GM18511 (cell line): ENCODE data around the gene FAM204A.

ENCODE experiments used
- ATAC-seq: cut with Tn5 transposase; IDR thresholded peaks from one replicate; pipeline ENCODE4 v1.9.1; 2021; ENCODE audit warnings: mild to moderate bottlenecking, moderate library complexity; ENCODE audit not compliant: unreplicated experiment

FAM204A gene

DNA sequence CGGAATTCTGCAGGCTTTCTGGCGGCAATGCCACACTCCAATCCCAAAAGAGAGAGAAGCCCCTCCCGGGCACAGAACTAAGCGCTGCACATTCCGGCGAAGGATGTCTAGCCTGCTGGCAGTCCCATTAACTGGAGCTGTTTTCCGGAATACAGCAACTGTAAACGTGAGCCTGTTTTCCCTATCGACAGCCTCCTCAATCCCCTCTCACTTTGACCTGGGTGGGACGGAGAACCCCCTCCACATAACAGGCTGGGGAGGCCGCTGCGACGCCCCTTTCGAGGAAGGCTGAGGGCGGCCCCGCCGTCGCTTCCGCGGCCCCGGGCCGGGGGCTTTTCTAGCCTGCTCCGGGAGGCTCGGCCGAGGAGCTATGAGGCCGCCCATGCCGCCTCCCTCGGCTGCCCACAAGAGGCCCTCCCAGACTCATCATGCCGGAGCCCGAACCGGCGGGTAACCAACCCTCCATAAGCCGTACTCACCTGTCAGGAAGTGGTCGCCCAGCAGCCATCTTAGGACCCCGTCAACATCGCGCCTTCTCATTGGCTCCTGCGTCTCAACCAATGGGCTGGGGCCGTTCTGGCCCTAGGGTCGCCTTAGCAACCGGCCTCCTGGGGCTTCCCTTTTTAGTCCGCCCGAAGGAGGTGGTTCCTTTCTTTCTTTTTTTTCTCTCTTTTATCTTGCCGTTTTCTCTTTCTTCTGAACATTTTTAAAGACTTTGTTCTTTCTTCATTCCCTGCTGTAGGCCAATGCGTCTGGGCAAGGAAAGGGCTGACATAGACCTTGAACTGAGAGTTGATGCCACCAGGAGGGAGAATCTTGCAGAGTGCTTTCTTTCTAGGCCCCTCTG lies at the start of gene FAM204A:
Gene FAM204A, minus strand, starts transcription at position 534 of the 847 bp plus-strand sequence. CDS start 5,909 bp downstream, outside the sequence.
- peak; percentile 100 for ATAC-seq

DNA sequence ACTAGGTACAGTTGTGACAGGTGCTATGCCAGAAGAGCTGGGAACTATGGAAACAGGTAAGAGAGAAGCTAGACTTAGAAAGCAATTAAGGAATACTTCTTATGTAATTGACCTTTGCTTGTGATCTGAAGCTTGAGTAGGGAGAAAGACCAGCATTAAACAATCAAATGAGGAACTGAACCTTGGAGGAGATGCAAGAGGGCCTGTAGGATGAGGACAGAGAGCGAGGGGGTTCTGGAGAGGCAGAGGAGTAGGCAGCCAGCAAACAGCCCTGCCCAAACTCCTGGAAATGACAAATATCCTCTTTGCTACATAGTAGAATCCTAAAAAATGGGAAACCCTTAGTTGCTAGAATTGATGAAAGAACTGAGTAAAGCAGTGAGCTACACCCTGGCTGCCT lies 41.6 kb upstream of the FAM204A start:
- no peak for ATAC-seq

DNA sequence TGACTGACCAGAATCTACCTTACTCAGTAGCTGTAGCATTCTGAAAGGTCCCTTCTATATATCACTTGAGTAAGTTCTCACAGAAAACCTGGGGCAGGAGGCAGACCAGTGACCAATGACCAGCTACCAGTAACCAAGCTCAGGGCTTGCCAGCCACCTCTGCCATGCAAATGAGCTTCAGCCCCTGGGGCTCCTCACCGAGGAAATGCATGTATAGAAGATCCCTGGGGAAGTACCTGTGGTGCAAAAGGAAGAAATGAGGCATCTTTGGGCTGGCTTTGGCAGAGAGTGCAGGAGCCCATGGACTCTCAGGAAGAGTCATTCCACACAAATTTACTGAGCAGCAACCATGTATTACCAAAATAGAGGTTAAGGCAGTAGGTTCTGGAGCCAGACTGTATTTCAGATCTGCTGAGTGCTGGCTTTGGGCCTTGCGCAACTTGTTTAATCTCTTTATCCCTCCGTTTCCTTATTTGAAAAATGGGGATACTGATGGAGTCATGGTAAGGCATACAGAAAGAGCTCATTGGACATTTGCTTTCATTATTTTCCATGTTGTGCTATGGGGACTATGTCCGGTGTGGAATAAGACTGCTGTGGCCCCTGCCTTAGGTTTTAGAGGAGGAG lies 41.1 kb upstream of the FAM204A start:
- no peak for ATAC-seq

DNA sequence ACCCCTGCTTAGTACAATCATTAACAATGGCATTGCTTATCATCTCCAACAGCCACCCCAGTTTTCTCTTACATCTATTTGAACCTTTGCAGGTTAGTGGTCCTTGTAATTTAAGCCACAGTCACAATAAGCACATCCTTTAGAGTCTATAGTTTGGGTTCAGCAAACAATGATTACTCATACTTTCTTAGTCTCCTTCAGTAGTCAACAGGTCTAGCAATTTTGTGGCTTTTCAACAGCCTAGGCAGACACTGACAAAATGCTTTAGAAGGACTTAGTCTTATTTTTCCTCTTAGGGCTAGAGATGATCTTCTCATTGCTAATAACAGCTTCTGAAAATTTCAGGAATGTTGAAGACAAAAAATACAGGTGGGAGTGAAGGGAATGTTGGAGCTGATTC lies 32.3 kb upstream of the FAM204A start:
- no peak for ATAC-seq

DNA sequence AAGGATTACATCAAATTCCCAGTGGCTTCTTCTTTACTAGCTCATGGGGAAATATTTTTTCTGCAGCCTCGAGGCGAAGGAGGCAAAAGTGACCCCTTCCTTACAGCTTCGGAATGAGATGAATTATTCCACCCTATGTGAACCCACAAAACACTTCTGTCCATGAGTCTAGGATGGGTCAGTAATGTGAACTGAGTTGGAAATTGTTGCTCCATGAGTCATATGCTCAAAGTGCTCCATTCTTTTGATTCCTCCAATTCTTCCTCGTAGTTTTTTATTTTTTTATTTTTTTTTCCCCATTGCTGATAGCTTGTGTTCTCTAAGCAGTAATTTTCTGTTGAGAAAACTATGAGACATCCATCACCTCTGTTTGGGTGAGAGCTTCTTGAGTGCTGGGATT lies 31.7 kb upstream of the FAM204A start:
- ATAC-seq, result no peak

DNA sequence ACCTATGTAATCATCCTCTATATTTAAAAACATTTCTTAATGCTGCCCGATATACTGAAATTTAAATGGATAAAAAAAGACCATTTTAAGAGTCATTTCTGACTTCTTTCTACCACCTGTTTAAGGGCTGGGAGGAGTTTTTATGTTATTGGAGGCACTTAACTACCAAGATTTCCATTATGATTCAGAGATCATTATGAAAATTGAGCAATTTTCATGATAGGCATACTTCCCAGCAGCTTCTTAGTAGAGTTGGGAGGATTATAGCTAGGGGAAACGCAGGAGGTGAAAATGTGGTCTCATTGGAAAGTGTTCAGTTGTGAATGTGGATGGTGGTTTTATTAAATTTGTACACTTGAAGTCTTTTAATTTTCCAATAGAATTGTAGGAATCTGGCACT lies 28.4 kb upstream of the FAM204A start:
- ATAC-seq, result no peak

DNA sequence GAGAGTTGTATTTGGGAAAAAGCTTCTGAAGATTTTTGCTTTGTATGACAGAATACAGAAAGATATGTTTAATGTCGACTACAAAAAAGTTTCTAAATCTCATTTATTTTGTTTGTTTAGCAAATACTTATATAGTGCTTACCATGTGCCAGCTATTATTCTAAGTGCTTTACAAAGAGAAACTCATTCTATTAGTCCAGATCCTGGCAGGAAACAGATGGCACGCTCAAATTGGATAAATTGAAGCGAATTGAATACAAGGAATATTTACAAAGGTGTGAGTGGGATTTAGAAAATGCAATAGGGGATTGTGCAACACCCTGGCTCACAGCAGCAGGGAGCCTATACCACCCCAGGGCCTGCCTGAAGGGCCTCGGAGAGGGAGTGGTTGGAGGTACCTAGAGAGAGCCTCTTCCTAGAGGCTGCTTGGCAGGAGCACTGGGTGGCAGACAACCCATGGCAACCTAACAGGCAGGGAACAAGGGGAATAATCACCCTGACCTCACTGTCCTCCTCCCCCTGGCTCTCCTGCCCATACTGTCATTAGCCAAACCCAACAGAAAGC lies 27.6 kb upstream of the FAM204A start:
- ATAC-seq, result no peak

DNA sequence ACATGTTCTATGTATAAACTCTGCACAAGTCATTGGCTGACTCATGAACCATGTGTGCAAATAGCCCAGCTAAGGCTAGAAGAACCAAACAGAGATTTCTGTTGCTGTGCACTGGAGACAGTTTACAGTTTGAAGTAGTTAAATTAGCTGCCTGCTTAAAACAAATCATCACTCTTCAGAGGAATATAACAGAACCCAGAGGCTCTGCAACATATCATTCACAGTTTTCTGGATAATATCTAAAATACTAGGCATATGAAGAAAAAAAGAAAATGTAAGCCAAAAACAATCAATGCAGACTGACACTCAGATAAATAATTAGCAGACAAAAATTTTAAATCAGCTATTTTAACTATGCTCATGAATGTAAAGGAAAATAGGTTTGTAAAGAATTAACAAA lies 23.6 kb upstream of the FAM204A start:
- no peak for ATAC-seq

DNA sequence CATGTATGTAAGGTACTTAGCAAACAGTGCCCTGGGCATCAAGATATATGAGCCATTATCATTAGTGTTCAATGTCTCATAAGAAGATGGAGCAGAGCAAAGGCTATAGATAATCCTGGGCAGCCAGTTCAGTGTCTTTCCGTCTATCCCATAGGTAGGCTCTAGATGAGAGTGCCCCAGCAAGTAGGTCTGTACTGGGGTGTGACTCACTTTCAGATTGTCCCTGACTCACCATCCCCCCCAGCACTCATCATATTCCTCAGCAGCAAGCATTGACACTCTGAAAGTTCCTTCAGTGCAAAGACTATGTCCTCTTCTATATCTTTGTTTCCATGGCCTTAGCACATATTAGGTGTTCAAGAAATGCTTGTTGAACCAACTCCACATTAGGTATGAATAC lies 20.0 kb upstream of the FAM204A start:
- ATAC-seq, result no peak

DNA sequence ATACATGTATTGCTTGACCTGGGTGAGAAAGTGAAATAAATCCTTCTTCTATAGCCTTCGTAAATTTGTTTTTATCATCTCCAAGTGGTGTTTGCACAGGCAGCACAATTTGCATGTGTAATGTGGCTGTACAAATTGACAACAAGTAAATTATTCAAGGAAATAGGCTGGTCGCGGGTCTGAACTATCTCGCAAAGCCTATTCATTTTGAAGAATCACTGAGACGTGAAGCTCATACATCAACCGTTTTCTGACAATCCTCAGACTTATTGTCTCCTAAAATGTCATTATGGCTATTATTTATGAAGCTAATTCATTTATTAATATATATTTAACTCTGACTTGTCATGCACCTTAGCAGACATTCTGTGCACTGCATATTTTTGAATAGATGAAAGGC lies 16.2 kb upstream of the FAM204A start:
- ATAC-seq, result no peak

DNA sequence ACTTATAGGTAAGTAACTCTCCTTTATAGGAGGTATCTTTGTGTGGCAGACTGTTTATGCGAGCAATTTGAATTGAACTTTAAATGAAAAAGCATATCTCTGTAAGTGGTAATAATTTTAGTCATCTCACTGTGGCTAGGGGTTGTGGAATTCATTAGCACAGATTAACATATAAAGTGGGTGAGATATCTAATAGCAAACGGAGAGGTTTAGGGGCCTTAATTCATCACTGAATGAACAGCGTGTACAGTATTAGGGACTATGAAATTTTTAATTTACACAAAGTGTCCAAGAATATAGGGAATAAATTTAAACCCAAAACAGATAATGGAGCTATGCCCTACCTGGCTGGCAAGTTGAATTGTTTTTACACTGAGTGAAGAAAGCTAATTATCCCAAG lies 15.7 kb upstream of the FAM204A start:
- no peak for ATAC-seq

DNA sequence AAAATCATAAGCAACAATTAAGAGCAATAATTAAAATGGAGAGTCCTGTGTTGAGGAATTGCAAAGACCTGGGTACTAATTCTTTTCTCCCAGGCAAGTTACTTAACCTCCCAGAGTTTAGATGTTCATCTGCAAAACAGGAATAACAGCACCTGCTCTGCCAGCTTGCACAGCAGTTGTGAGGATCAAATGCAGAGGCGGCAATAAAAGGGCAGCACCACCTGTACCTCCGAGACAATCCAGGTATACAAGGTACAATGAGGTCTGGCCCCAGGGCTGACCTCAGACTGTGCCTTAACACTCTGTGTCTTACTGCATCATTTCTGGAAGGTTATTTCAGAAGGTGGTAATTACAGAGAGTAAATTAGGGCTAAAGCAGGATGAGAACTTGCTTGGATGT lies 14.5 kb upstream of the FAM204A start:
- no peak for ATAC-seq

DNA sequence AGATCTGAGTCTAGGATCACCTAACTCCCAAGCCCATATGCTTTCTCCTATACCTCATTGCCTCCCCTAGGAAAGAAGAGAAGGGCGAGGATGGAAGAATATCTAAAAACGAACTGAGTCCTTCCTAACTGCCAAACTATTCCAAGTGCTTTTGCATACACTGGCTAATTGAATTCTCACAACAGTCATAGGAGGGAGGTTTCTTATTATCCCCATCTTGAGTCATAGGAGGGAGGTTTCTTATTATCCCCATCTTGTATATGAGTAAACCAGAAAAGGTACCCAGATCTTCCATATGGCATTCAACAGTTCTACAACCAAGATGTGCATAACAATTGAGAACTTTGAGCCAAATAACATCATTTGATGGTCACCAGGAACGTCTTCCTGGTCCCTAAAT lies 13.1 kb upstream of the FAM204A start:
- ATAC-seq, result no peak

DNA sequence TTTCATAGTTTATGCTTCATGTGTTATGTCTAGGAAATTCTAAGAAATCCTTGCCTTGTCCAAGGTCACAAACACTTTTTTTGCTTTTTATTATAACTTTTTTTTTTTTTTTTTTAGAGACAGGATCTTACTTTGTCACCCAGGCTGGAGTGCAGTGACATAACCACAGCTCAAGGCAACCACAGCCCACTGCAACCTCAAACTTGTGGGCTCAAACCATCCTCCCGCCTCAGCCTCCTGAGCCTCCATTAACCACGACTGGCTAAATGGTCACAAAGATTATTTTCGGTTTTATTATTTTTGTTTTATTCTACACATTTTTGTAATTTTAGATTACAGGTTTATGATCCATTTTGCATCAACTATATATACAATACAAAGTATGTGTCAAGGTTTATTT lies 7.1 kb upstream of the FAM204A start:
- ATAC-seq, result no peak

DNA sequence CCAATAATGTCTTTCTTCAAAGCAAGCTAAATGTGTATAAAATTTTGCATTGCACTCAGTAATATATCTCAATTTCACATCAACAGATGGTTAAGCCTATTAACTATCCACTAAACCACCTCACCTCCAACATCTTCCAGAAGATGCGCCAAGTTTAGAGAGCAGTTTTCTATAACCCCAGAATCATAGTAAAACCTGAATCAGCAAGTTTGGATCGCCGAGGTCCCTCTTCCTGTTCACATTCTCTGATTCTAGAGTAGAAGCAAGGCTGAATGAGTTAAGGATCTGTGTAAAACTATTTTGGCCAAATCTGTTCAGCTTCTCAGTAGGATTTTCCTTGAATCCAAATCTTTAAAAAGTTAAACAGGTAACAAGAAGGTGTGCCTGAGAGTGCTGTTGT lies 1.4 kb upstream of the FAM204A start:
- ATAC-seq, result no peak

DNA sequence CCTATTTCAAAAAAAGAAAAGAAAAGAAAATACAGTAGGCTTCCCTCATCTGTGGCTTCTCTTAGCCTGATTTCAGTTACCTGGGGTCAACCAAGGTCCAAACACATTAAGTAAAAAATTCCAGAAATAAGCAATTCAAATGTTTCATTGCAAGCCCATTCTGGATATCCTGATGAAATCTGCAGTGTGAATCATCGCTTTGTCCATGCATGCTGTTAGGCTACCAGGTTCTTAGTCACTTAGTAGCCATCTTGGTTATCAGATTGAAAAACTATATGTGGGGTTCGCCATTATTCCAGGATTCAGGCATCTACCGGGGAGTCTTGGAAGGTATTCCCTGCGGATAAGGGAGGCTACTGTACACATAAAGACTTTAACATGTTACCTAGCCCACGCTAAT lies 991 bp upstream of the FAM204A start:
- ATAC-seq, result no peak

DNA sequence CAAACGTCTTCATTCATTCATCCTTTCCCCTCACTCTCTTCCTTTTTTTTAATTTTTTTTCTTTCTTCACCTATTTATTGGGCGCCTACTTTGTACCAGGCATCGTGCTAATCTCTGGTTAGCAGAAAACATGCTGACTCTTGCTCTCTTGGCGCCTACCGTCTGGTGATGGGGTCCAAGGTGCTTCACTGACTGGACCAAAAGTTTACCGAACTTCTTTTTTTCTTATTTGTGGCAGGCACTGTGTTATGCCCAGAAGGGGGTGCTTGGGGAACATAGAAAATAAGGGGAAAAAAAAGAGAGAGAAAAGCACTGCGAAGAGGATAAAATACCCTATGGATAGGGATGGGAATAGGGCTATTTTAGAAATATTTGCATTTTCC lies 505 bp upstream of the FAM204A start:
- peak; percentile 12 for ATAC-seq

DNA sequence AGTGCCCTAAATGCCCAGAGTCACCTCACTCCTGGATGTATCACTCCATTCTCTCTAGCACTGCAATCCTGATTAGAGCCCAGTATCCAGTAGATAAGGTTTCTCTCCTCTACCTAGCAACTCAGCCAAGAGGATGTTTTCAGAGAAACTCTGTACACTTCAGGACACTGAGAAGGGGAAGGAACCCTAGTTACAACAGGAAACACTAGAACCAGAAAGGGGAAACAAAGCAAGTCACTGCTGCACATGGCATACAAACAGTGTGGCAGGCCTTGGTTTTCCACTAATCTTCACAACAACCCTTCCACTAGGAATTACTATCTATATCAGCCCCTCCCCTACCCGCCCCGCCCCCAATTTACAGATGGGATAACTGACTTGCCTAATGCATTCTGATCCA lies 1.6 kb downstream of the FAM204A start:
- no peak for ATAC-seq

DNA sequence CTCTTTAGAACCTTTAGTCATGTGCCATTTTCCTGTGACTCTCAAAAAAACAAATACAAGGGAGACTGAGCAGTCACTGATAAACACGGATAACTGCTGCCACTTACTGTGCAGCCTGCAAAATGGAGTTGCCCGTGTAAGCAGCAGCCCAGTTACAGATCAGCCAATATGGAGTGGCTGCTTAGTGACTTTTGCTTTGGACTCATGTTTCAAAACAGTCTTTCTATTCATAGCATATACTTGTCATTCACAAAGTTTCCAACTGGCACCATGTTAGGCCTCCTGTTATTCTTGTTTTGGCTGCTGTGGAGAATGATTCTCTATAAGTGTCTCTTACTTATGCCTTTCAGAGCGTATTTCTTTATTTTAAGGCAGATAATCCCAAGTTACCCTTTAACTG lies 3.0 kb downstream of the FAM204A start:
- ATAC-seq, result no peak

DNA sequence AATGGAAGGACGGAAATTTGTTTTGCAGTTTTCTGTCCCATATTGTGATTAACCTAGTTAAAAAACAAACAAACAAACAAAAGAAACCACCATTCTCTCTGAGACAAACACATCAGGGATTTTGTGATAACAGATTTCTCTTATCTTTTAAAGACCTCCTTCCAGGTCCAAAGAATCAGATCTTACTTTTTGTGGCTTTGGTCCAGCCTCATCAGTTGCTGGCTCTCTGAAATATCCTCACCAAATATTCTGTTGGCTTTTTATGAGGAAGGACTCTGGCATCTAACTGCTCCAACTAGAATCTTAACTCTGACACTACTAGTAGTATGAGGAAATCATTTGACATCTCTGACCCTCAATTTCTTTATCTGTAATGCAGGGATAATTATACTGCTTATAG lies 4.8 kb downstream of the FAM204A start:
- no peak for ATAC-seq

DNA sequence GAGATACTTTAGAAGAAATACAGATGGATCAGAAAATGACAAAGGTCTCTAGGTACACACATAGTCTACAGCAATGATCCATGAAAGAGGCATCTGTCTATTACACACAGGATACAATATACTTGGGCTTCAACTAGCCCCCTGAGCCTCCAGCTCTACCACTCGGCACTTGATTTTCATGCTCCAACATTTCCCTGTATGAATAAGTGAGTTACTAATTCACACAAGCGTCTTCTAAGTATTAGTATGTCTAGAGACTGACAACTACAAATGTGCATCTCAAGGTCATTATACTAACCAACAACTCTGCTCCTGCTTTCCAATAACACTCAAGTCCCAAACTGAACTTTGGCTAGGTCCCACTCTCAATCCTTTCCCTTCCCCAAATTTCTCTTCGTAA lies 8.3 kb downstream of the FAM204A start:
- no peak for ATAC-seq

DNA sequence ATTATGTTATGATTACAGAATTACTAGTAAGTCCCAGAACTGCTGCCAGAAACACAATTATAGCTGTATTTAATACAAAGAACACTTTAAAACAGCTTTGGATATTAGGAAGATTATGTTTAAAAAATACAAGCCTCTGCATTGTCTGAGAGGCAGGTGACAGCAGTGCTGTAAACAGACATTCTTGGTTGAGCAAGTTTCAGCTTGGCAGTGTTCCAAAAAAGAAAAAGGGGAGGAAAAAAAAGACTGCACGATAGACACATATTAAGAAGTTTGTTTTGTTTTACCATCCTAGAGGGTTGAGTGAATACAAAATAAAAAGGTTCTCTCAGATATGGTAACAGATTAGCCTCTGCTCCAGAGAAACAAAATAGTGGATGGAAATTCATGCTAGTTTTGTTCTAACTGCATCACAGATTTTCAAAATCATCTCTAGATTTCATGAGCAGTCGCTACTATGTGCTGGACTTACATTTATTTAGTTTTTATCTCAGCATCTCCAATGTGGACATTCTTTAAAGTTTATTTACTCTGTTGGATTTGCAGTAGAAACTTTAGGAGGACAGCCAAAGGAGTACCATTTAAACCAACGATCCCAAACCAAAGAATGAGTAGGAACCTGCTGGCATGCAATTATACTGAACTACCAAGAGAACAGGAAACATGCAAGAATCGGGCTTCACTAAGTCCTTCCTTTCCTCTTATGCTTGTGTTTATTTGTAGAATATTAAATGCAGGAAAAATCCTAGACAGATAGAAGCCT lies 9.0 kb downstream of the FAM204A start:
- no peak for ATAC-seq
